ENCODE measurements around the gene KLF7. TPM values are rescaled to one million over a fixed set of nuclear protein-coding genes. Genes with fewer than 3 reads are reported as not detected.
A peak's percentile ranks its signal among the peaks of the same experiment; 100 is the strongest.

KLF7 gene
- total RNA-seq, 2 experiments from 2014 or later: 17.9 to 22.9 TPM

- H3K27ac Mint-ChIP-seq: no peak overlapping the region
- no peak overlapping the region for H3K4me3 Mint-ChIP-seq
- no peak for DNase-seq
- POLR2A ChIA-PET: no interaction called here
- H3K36me3 Mint-ChIP-seq: peaks cover 36% of the 10 kb centered on the region
- no peaks in the 10 kb centered on the region for H3K9me3 Mint-ChIP-seq
- H3K4me1 Mint-ChIP-seq: peaks cover 43% of the 10 kb centered on the region
- no peaks in the 10 kb centered on the region for H3K27me3 Mint-ChIP-seq
- ATAC-seq (ENCODE audit: low read depth): no peak
Observed at GRCh38 chr2:207151048-207151447, 14.7 kb downstream of the KLF7 start.

GRCh38 chr2:207150284-207150683, 15.5 kb downstream of the KLF7 start:
- no peak overlapping the region for H3K4me3 Mint-ChIP-seq
- peaks cover 38% of the 10 kb centered on the region for H3K36me3 Mint-ChIP-seq
- DNase-seq (no peak), ATAC-seq (ENCODE audit: low read depth) (no peak)
- no peak overlapping the region for H3K27ac Mint-ChIP-seq
- no peaks in the 10 kb centered on the region for H3K27me3 Mint-ChIP-seq
- H3K9me3 Mint-ChIP-seq: no peaks in the 10 kb centered on the region
- POLR2A ChIA-PET: no interaction called here
- H3K4me1 Mint-ChIP-seq: peaks cover 37% of the 10 kb centered on the region

GRCh38 chr2:207149249-207150213, 16.2 kb downstream of the KLF7 start:
- peak; percentile 49 for ATAC-seq (ENCODE audit: low read depth)
- Mint-ChIP-seq H3K27ac (no peak overlapping the region), H3K27me3 (no peaks in the 10 kb centered on the region), H3K9me3 (no peaks in the 10 kb centered on the region), H3K4me1 (peaks cover 36% of the 10 kb centered on the region), H3K36me3 (peaks cover 38% of the 10 kb centered on the region), H3K4me3 (peak overlapping the region; percentile 21)
- POLR2A ChIA-PET: no interaction called here
- DNase-seq: no peak

- Mint-ChIP-seq H3K4me3 (no peak overlapping the region), H3K27me3 (no peaks in the 10 kb centered on the region), H3K36me3 (peaks cover 35% of the 10 kb centered on the region), H3K4me1 (peaks cover 40% of the 10 kb centered on the region), H3K9me3 (no peaks in the 10 kb centered on the region), H3K27ac (no peak overlapping the region)
- no peak for ATAC-seq (ENCODE audit: low read depth)
- POLR2A ChIA-PET: interaction anchor here (1.6 to 1.9 kb wide), 2 partner anchors 17 to 18 kb away, joined by 7 read pairs; partner anchors contain the start of gene KLF7
- no peak for DNase-seq
Observed at GRCh38 chr2:207148020-207148419, 17.7 kb downstream of the KLF7 start.

- peaks cover 42% of the 10 kb centered on the region for H3K36me3 Mint-ChIP-seq
- peak overlapping the region; percentile 72 for H3K4me3 Mint-ChIP-seq
- H3K27me3 Mint-ChIP-seq: no peaks in the 10 kb centered on the region
- POLR2A ChIA-PET: interaction anchor here (0.7 to 4.8 kb wide), 10 partner anchors 9 to 386 kb away, joined by 3 to 107 read pairs (median 4); partner anchors contain the start of genes CREB1 and KLF7
- H3K4me1 Mint-ChIP-seq: peaks cover 45% of the 10 kb centered on the region
- ATAC-seq (ENCODE audit: low read depth) (no peak), DNase-seq (no peak)
- H3K27ac Mint-ChIP-seq: peak overlapping the region; percentile 90
- no peaks in the 10 kb centered on the region for H3K9me3 Mint-ChIP-seq
Observed at GRCh38 chr2:207144173-207144785, 21.5 kb downstream of the KLF7 start.

- H3K4me3 Mint-ChIP-seq: peak overlapping the region; percentile 72
- no peaks in the 10 kb centered on the region for H3K9me3 Mint-ChIP-seq
- POLR2A ChIA-PET: interaction anchor here (0.7 to 4.8 kb wide), 13 partner anchors 10 to 481 kb away, joined by 3 to 107 read pairs (median 3); partner anchors contain the start of genes CREB1, KLF7 and METTL21A
- H3K27ac Mint-ChIP-seq: peak overlapping the region; percentile 90
- no peaks in the 10 kb centered on the region for H3K27me3 Mint-ChIP-seq
- ATAC-seq (ENCODE audit: low read depth) (peak; percentile 78), DNase-seq (peak; percentile 65)
- peaks cover 39% of the 10 kb centered on the region for H3K4me1 Mint-ChIP-seq
- peaks cover 39% of the 10 kb centered on the region for H3K36me3 Mint-ChIP-seq
Observed at GRCh38 chr2:207143215-207144172, 22.3 kb downstream of the KLF7 start.

GRCh38 chr2:207142461-207142860, 23.3 kb downstream of the KLF7 start:
- Mint-ChIP-seq H3K4me3 (peak overlapping the region; percentile 72), H3K9me3 (no peaks in the 10 kb centered on the region), H3K27ac (peak overlapping the region; percentile 90), H3K4me1 (peaks cover 38% of the 10 kb centered on the region), H3K27me3 (no peaks in the 10 kb centered on the region), H3K36me3 (peaks cover 35% of the 10 kb centered on the region)
- ATAC-seq (ENCODE audit: low read depth): peak; percentile 40
- POLR2A ChIA-PET: interaction anchor here (0.5 to 4.8 kb wide), 8 partner anchors 13 to 482 kb away, joined by 3 to 107 read pairs (median 8); partner anchors contain the start of genes CREB1, KLF7 and METTL21A
- no peak for DNase-seq

- peak overlapping the region; percentile 90 for H3K27ac Mint-ChIP-seq
- H3K4me3 Mint-ChIP-seq: peak overlapping the region; percentile 11
- H3K9me3 Mint-ChIP-seq: no peaks in the 10 kb centered on the region
- ATAC-seq (ENCODE audit: low read depth) (no peak), DNase-seq (no peak)
- POLR2A ChIA-PET: interaction anchor here (3.8 to 4.8 kb wide), 2 partner anchors 14 to 24 kb away, joined by 24 to 107 read pairs; partner anchors contain the start of gene KLF7
- H3K4me1 Mint-ChIP-seq: peaks cover 40% of the 10 kb centered on the region
- peaks cover 28% of the 10 kb centered on the region for H3K36me3 Mint-ChIP-seq
- no peaks in the 10 kb centered on the region for H3K27me3 Mint-ChIP-seq
Observed at GRCh38 chr2:207141386-207141785, 24.4 kb downstream of the KLF7 start.

- Mint-ChIP-seq H3K27me3 (no peaks in the 10 kb centered on the region), H3K36me3 (peaks cover 31% of the 10 kb centered on the region), H3K4me3 (no peak overlapping the region), H3K4me1 (peaks cover 49% of the 10 kb centered on the region), H3K9me3 (no peaks in the 10 kb centered on the region), H3K27ac (no peak overlapping the region)
- DNase-seq (no peak), ATAC-seq (ENCODE audit: low read depth) (no peak)
- POLR2A ChIA-PET: interaction anchor here (4.8 kb wide), 1 partner anchor 25 kb away, joined by 107 read pairs; the partner anchor contains the start of gene KLF7
Observed at GRCh38 chr2:207140265-207140664, 25.5 kb downstream of the KLF7 start.

GRCh38 chr2:207139552-207139951, 26.2 kb downstream of the KLF7 start:
- Mint-ChIP-seq H3K9me3 (no peaks in the 10 kb centered on the region), H3K4me3 (no peak overlapping the region), H3K36me3 (peaks cover 30% of the 10 kb centered on the region), H3K27me3 (no peaks in the 10 kb centered on the region), H3K4me1 (peaks cover 47% of the 10 kb centered on the region), H3K27ac (no peak overlapping the region)
- DNase-seq (no peak), ATAC-seq (ENCODE audit: low read depth) (no peak)
- POLR2A ChIA-PET: no interaction called here

- H3K9me3 Mint-ChIP-seq: no peaks in the 10 kb centered on the region
- no peak for DNase-seq
- POLR2A ChIA-PET: no interaction called here
- peaks cover 33% of the 10 kb centered on the region for H3K36me3 Mint-ChIP-seq
- no peak overlapping the region for H3K4me3 Mint-ChIP-seq
- peaks cover 41% of the 10 kb centered on the region for H3K4me1 Mint-ChIP-seq
- ATAC-seq (ENCODE audit: low read depth): no peak
- no peak overlapping the region for H3K27ac Mint-ChIP-seq
- H3K27me3 Mint-ChIP-seq: no peaks in the 10 kb centered on the region
Observed at GRCh38 chr2:207138627-207139297, 27.0 kb downstream of the KLF7 start.

- no peak overlapping the region for H3K27ac Mint-ChIP-seq
- POLR2A ChIA-PET: no interaction called here
- H3K27me3 Mint-ChIP-seq: no peaks in the 10 kb centered on the region
Observed at GRCh38 chr2:207137596-207138337, 28.0 kb downstream of the KLF7 start.

More at GRCh38 chr2:207137596-207138337, 28.0 kb downstream of the KLF7 start:
- no peak overlapping the region for H3K4me3 Mint-ChIP-seq
- H3K9me3 Mint-ChIP-seq: no peaks in the 10 kb centered on the region
- peaks cover 38% of the 10 kb centered on the region for H3K4me1 Mint-ChIP-seq
- no peak for ATAC-seq (ENCODE audit: low read depth)
- peaks cover 36% of the 10 kb centered on the region for H3K36me3 Mint-ChIP-seq
- no peak for DNase-seq

All from activated naive CD8-positive, alpha-beta T cell treated with anti-CD3 and anti-CD28 coated beads, Interleukin-2, amount 10 ng/mL, durations not matched to agents 7 days and 5 days (primary cell).